MCF 10A (cell line): ENCODE measurements around the gene RAD51B. TPM values are rescaled to one million over a fixed set of nuclear protein-coding genes. Genes with fewer than 3 reads are reported as not detected.

Experiments used
- BruUV-seq: library from RNA; stranded (reverse); fragments of 400-500 nt; replicated peaks from 2 replicates; lab custom pipeline; 2021; lab: Mats Ljungman, UMichigan
- CTCF ChIA-PET: fragments of 300-600 bp; sonication (Branson Sonifier 250); formaldehyde crosslinking; extraction: SDS; loops from one replicate; lab custom pipeline; 2021; ENCODE audit warnings: antibody characterized with exemption, inconsistent platforms; lab: Yijun Ruan, JAX
- POLR2A ChIA-PET: fragments of 300-600, 350-650 bp; sonication (Branson Sonifier 250); formaldehyde crosslinking; extraction: SDS; loops from one replicate; lab custom pipeline; 2020; ENCODE audit warnings: antibody characterized with exemption, inconsistent platforms; lab: Yijun Ruan, JAX
- DNase-seq: peaks from one replicate; pipeline ENCODE4 v3.0.0-alpha.2; 2018; ENCODE audit not compliant: unreplicated experiment
- H3K27ac Mint-ChIP-seq: one replicate; pipeline ENCODE4 v1.8.0; 2022; ENCODE audit warnings: mild to moderate bottlenecking, low read depth, mixed read lengths; ENCODE audit not compliant: unreplicated experiment
- H3K27me3 Mint-ChIP-seq: one replicate; pipeline ENCODE4 v1.8.0; 2022; ENCODE audit warnings: mixed read lengths; ENCODE audit not compliant: insufficient read depth, unreplicated experiment
- H3K36me3 Mint-ChIP-seq: one replicate; pipeline ENCODE4 v1.8.0; 2022; ENCODE audit warnings: mild to moderate bottlenecking, moderate library complexity, mixed read lengths; ENCODE audit not compliant: insufficient read depth, unreplicated experiment
- H3K4me1 Mint-ChIP-seq: one replicate; pipeline ENCODE4 v1.8.0; 2022; ENCODE audit warnings: mixed read lengths; ENCODE audit not compliant: insufficient read depth, unreplicated experiment
- H3K4me3 Mint-ChIP-seq: one replicate; pipeline ENCODE4 v1.8.0; 2022; ENCODE audit warnings: mild to moderate bottlenecking, moderate library complexity, mixed read lengths; ENCODE audit not compliant: unreplicated experiment
- H3K9me3 Mint-ChIP-seq: one replicate; pipeline ENCODE4 v1.8.0; 2022; ENCODE audit warnings: mixed read lengths; ENCODE audit not compliant: unreplicated experiment
- CTCF ChIP-seq: fragments of 200-600 bp; IDR thresholded peaks from one replicate; pipeline ENCODE4 v1.8.0; 2022; ENCODE audit warnings: antibody characterized with exemption, mild to moderate bottlenecking; ENCODE audit not compliant: unreplicated experiment
- intact Hi-C: fragments of 100-400 bp; cut with micrococcal nuclease; formaldehyde crosslinking; loops from 2 replicates; pipeline ENCODE4 v1.14.1; 2022
- total RNA-seq: library from RNA; stranded (reverse); gene quantifications from 2 replicates; pipeline ENCODE4 v1.2.3, GENCODE V29; 2022

RAD51B gene
- total RNA-seq, 1 experiment from 2014 or later = 14.6 TPM

- H3K4me1 Mint-ChIP-seq = no peaks in the 10 kb centered on the region
- H3K27ac Mint-ChIP-seq = no peak overlapping the region
- intact Hi-C loops = no loop called here
- ChIA-PET CTCF (no interaction called here), POLR2A (interaction anchor here (0.9 kb wide), 1 partner anchor 13 kb away, joined by 3 read pairs; no protein-coding TSS in a partner anchor)
- TF ChIP-seq CTCF = no peak
- H3K36me3 Mint-ChIP-seq = no peaks in the 10 kb centered on the region
- no peak overlapping the region for H3K4me3 Mint-ChIP-seq
- H3K27me3 Mint-ChIP-seq = no peaks in the 10 kb centered on the region
- BruUV-seq = no TSS peak
- no peaks in the 10 kb centered on the region for H3K9me3 Mint-ChIP-seq
- no peak for DNase-seq
Observed at GRCh38 chr14:68318828-68319227, 499.2 kb downstream of the RAD51B start.

- H3K36me3 Mint-ChIP-seq = no peaks in the 10 kb centered on the region
- no peak for DNase-seq
- no peak for TF ChIP-seq CTCF
- no peak overlapping the region for H3K27ac Mint-ChIP-seq
- no peaks in the 10 kb centered on the region for H3K27me3 Mint-ChIP-seq
- CTCF ChIA-PET = interaction anchor here (1.0 kb wide), 1 partner anchor 11 kb away, joined by 4 read pairs; no protein-coding TSS in a partner anchor
- intact Hi-C loops = no loop called here
- no peaks in the 10 kb centered on the region for H3K9me3 Mint-ChIP-seq
- H3K4me1 Mint-ChIP-seq = no peaks in the 10 kb centered on the region
- no TSS peak for BruUV-seq
- no peak overlapping the region for H3K4me3 Mint-ChIP-seq
- POLR2A ChIA-PET = no interaction called here
Observed at GRCh38 chr14:68320495-68320894, 500.9 kb downstream of the RAD51B start.

GRCh38 chr14:68322940-68323620, 503.5 kb downstream of the RAD51B start:
- no TSS peak for BruUV-seq
- H3K4me1 Mint-ChIP-seq = no peaks in the 10 kb centered on the region
- H3K36me3 Mint-ChIP-seq = no peaks in the 10 kb centered on the region
- intact Hi-C loops = no loop called here
- no peak overlapping the region for H3K27ac Mint-ChIP-seq
- H3K27me3 Mint-ChIP-seq = no peaks in the 10 kb centered on the region
- no peaks in the 10 kb centered on the region for H3K9me3 Mint-ChIP-seq
- TF ChIP-seq CTCF = no peak
- no peak overlapping the region for H3K4me3 Mint-ChIP-seq
- ChIA-PET POLR2A (interaction anchor here (1.1 to 1.3 kb wide), 3 partner anchors 11 to 25 kb away, joined by 3 to 4 read pairs (median 4); no protein-coding TSS in a partner anchor), CTCF (interaction anchor here (1.5 kb wide), 1 partner anchor 25 kb away, joined by 3 read pairs; no protein-coding TSS in a partner anchor)
- no peak for DNase-seq

- ChIA-PET POLR2A (no interaction called here), CTCF (no interaction called here)
- no peak for DNase-seq
- intact Hi-C loops = no loop called here
- no peak overlapping the region for H3K4me3 Mint-ChIP-seq
- no peaks in the 10 kb centered on the region for H3K27me3 Mint-ChIP-seq
- H3K36me3 Mint-ChIP-seq = no peaks in the 10 kb centered on the region
- no TSS peak for BruUV-seq
- TF ChIP-seq CTCF = no peak
- no peaks in the 10 kb centered on the region for H3K9me3 Mint-ChIP-seq
- H3K27ac Mint-ChIP-seq = no peak overlapping the region
- H3K4me1 Mint-ChIP-seq = no peaks in the 10 kb centered on the region
Observed at GRCh38 chr14:68325267-68325807, 505.8 kb downstream of the RAD51B start.
